ENCODE results near the gene PARVB.

DNA sequence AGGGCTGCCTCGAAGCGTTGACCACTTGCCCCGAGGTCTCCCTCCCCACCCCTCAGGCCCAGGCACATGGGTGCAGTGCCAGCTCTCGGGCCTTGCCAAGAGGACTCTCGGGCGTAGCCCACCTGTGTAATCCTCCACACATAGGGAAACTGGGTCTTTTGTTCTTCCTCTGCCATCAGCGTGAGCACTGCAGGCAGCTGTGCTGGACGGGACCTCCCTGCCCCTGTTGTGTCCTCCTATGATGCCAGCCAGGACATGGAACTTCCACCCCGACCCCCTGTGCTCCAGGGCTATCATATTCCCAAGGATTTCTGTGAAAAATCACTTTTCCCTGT is 66.4 kb downstream of the PARVB start:
- TF ChIP-seq POLR2A (IDR thresholded peaks at IDR 0.05): no peak
- TF ChIP-seq, protein P1, sequence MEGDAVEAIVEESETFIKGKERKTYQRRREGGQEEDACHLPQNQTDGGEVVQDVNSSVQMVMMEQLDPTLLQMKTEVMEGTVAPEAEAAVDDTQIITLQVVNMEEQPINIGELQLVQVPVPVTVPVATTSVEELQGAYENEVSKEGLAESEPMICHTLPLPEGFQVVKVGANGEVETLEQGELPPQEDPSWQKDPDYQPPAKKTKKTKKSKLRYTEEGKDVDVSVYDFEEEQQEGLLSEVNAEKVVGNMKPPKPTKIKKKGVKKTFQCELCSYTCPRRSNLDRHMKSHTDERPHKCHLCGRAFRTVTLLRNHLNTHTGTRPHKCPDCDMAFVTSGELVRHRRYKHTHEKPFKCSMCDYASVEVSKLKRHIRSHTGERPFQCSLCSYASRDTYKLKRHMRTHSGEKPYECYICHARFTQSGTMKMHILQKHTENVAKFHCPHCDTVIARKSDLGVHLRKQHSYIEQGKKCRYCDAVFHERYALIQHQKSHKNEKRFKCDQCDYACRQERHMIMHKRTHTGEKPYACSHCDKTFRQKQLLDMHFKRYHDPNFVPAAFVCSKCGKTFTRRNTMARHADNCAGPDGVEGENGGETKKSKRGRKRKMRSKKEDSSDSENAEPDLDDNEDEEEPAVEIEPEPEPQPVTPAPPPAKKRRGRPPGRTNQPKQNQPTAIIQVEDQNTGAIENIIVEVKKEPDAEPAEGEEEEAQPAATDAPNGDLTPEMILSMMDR (IDR thresholded peaks at IDR 0.05): no peak

Measured in body of pancreas (tissue), 4 donors.